Activated T-cell treated with anti-CD3 and anti-CD28 coated beads, Interleukin-2, amount 50 U/mL, for 24 hours (primary cell): ENCODE measurements around the gene TPGS1.
"Not testable (repeated sequence)": the region's sequence is repeated elsewhere in the genome, so short reads cannot be mapped to it uniquely, and the experiment has no call there.

Experiments used
- DNase-seq: peaks from one replicate; pipeline ENCODE4 v3.0.0-alpha.2; 2020
- H3K27ac Mint-ChIP-seq: 2 replicates; pipeline ENCODE4 v1.8.0; 2020; ENCODE audit warnings: mild to moderate bottlenecking, mixed read lengths
- H3K27me3 Mint-ChIP-seq: 2 replicates; pipeline ENCODE4 v1.8.0; 2020; ENCODE audit warnings: mixed read lengths
- H3K36me3 Mint-ChIP-seq: 2 replicates; pipeline ENCODE4 v1.8.0; 2020; ENCODE audit warnings: low read depth, mixed read lengths
- H3K4me1 Mint-ChIP-seq: 2 replicates; pipeline ENCODE4 v1.8.0; 2020; ENCODE audit warnings: low read depth, mixed read lengths
- H3K4me3 Mint-ChIP-seq: 2 replicates; pipeline ENCODE4 v1.8.0; 2020; ENCODE audit warnings: mild to moderate bottlenecking, moderate library complexity, mixed read lengths
- H3K9me3 Mint-ChIP-seq: 2 replicates; pipeline ENCODE4 v1.8.0; 2020; ENCODE audit warnings: mixed read lengths

The TPGS1 gene

GRCh38 chr19:469833-470232 is 37.5 kb upstream of the TPGS1 start:
- Mint-ChIP-seq H3K4me3 (no peak overlapping the region), H3K36me3 (no peaks in the 10 kb centered on the region), H3K27me3 (no peaks in the 10 kb centered on the region), H3K9me3 (no peaks in the 10 kb centered on the region), H3K27ac (no peak overlapping the region), H3K4me1 (no peaks in the 10 kb centered on the region)
- DNase-seq: no peak

GRCh38 chr19:470701-471100 is 36.6 kb upstream of the TPGS1 start:
- Mint-ChIP-seq H3K4me3 (no peak overlapping the region), H3K4me1 (no peaks in the 10 kb centered on the region), H3K9me3 (no peaks in the 10 kb centered on the region), H3K36me3 (no peaks in the 10 kb centered on the region), H3K27ac (no peak overlapping the region), H3K27me3 (no peaks in the 10 kb centered on the region)
- DNase-seq: no peak

DNA sequence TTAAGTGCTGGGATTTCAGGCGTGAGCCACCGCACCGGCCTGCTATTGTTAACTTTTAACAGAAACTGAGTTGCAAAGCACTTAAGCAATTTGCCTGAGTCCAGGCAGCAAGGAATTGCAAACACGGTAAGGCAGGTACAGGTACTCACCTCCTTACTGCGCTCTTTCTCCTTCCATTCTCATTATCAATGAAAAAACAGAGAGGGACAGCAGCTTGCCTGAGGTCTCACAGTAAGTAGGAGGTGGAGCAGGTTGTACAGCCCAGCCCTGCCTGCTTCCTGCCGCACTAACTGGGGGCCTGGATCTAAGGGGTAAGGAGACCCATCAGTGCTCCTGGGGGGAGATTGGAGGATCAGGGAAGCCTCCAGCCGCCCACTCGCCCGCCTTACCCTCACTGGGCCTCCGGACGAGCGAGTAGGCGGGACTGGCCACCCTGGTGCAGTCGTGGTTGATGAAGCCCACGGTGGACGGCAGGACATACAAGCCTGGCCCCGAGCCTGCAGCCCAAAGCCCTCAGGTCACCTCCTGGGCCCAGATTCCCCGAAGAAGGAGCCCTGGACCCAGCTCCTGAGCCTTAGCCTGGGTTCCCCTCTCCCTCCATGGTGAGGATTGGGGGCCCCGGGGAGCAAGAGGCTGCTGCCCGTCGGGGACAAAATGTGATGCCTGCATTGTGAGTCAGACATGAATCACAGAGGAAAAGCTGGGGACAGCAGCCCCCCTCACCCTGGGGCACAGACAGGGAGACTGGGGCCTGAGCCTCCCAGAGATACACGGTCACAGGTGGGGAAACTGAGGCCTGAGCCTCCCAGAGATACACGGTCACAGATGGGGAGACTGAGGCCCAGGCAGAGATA is 35.1 kb upstream of the TPGS1 start:
- no peak for DNase-seq
- no peak overlapping the region for H3K27ac Mint-ChIP-seq
- no peaks in the 10 kb centered on the region for H3K36me3 Mint-ChIP-seq
- H3K9me3 Mint-ChIP-seq: no peaks in the 10 kb centered on the region
- no peaks in the 10 kb centered on the region for H3K4me1 Mint-ChIP-seq
- no peak overlapping the region for H3K4me3 Mint-ChIP-seq
- no peaks in the 10 kb centered on the region for H3K27me3 Mint-ChIP-seq

GRCh38 chr19:474126-475078 is 32.9 kb upstream of the TPGS1 start:
- no peak overlapping the region for H3K4me3 Mint-ChIP-seq
- H3K9me3 Mint-ChIP-seq: no peaks in the 10 kb centered on the region
- no peak for DNase-seq
- H3K27me3 Mint-ChIP-seq: no peaks in the 10 kb centered on the region
- H3K4me1 Mint-ChIP-seq: no peaks in the 10 kb centered on the region
- no peaks in the 10 kb centered on the region for H3K36me3 Mint-ChIP-seq
- H3K27ac Mint-ChIP-seq: no peak overlapping the region

- no peak overlapping the region for H3K27ac Mint-ChIP-seq
- DNase-seq: no peak
- no peaks in the 10 kb centered on the region for H3K36me3 Mint-ChIP-seq
- no peaks in the 10 kb centered on the region for H3K27me3 Mint-ChIP-seq
- H3K4me3 Mint-ChIP-seq: no peak overlapping the region
- peaks cover 5% of the 10 kb centered on the region for H3K4me1 Mint-ChIP-seq
- peaks cover 6% of the 10 kb centered on the region for H3K9me3 Mint-ChIP-seq
Observed at GRCh38 chr19:475360-475759, 31.9 kb upstream of the TPGS1 start.

GRCh38 chr19:478236-478903 is 28.9 kb upstream of the TPGS1 start:
- Mint-ChIP-seq H3K27me3 (no peaks in the 10 kb centered on the region), H3K4me3 (no peak overlapping the region), H3K9me3 (peaks cover 14% of the 10 kb centered on the region), H3K4me1 (peaks cover 5% of the 10 kb centered on the region), H3K27ac (no peak overlapping the region), H3K36me3 (no peaks in the 10 kb centered on the region)
- no peak for DNase-seq

DNA sequence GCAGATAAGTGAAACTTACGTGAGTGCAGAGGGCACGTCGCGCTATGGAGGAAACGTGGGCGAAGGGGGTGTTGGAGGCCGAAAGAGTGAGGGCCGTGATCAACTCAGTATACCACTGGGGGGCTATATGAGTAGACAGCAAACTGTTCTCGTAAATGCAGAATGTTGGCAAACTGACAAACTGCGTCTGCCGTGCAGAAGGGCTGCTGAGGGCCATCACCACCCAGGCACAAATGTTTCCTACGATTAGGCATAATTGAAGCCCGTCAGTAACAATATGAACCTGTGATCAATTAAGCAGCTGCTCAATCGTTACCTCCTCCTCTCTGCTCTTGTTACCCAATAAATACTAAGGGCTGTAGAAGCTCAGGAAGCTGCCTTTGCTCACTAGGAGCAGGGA is 28.3 kb upstream of the TPGS1 start:
- peaks cover 2% of the 10 kb centered on the region for H3K27me3 Mint-ChIP-seq
- no peak for DNase-seq
- no peaks in the 10 kb centered on the region for H3K36me3 Mint-ChIP-seq
- H3K9me3 Mint-ChIP-seq: peaks cover 14% of the 10 kb centered on the region
- no peak overlapping the region for H3K4me3 Mint-ChIP-seq
- H3K4me1 Mint-ChIP-seq: peaks cover 5% of the 10 kb centered on the region
- no peak overlapping the region for H3K27ac Mint-ChIP-seq

DNA sequence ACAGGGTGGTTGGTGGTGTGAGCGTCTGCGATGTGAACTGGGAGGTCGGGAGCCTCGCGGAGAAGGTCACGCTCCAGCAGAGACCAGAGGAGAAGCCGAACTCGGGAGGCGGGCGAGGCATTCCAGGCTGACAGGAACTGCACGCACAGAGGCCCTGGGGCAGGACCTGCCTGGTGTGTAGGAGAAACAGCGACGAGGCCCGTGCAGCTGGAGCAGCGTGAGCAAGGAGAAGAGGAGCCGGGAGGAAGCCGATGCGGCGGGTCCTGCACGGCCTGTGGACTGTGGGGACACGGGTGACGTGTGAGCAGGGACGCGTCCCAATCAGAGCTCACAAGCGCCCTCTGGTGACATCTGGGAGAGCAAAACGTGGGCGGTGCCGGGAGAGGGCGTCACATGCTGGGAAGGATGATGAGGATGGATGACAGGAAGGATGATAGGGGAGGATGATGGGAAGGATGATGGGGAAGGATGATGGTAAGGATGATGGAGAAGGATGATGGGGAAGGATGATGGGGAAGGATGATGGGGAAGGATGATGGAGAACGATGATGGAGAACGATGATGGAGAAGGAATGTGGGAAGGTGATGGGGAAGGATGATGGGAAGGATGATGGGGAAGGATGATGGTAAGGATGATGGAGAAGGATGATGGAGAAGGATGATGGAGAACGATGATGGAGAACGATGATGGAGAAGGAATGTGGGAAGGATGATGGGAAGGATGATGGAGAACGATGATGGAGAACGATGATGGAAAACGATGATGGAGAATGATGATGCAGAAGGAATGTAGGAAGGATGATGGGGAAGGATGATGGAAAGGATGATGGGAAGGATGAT is 27.1 kb upstream of the TPGS1 start:
- Mint-ChIP-seq H3K27ac (peak overlapping the region; percentile 86), H3K9me3 (peaks cover 14% of the 10 kb centered on the region), H3K4me3 (peak overlapping the region; percentile 3), H3K27me3 (peaks cover 12% of the 10 kb centered on the region), H3K36me3 (no peaks in the 10 kb centered on the region), H3K4me1 (peaks cover 5% of the 10 kb centered on the region)
- DNase-seq: peak; percentile 62

GRCh38 chr19:481100-481499 is 26.2 kb upstream of the TPGS1 start:
- not testable (repeated sequence) for H3K4me1 Mint-ChIP-seq, H3K36me3 Mint-ChIP-seq, DNase-seq, H3K4me3 Mint-ChIP-seq
- H3K27me3 Mint-ChIP-seq: peaks cover 21% of the 10 kb centered on the region
- peak overlapping the region; percentile 86 for H3K27ac Mint-ChIP-seq
- H3K9me3 Mint-ChIP-seq: peaks cover 14% of the 10 kb centered on the region

DNA sequence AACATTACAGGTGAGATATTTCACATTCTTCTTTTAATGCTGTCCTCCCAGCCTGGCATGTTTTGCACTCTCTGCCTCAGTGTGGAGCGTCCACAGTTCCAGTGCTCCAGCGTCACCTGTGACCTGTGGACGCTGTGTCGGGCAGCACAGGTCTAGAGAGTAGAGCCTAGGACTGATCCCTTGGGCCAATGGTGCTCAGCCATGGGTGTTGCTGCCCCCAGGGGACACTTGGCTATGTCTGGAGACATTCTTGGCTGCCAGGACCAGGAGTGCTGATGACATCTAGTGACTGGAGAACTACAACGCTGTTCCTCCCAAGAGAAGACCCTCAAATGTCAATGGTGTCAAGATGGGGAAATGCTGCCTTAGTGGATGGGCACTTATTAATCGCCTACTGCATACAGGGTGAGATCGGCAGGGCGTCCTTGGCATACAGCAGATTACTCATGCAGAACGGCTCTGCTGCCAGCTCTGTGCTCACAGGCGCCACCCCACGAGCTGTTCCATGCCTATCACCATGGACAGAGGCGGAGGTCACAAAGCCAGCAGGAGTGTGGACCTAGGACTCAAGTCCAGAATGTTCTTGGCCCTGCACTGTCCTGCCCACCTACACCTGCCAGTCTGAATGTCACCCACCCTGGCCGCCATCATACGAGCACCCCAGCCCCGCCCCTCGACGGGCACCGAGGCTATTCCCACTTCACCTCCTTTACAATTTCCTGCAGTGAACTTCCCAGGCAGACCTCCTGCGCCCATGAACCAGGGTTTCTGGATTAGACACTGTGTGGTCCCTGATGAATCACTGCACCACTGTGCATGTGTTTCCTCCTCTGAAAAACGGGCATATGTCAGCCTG is 24.9 kb upstream of the TPGS1 start:
- peaks cover 26% of the 10 kb centered on the region for H3K27me3 Mint-ChIP-seq
- H3K9me3 Mint-ChIP-seq: peaks cover 14% of the 10 kb centered on the region
- H3K27ac Mint-ChIP-seq: no peak overlapping the region
- DNase-seq: no peak
- no peaks in the 10 kb centered on the region for H3K36me3 Mint-ChIP-seq
- peaks cover 5% of the 10 kb centered on the region for H3K4me1 Mint-ChIP-seq
- no peak overlapping the region for H3K4me3 Mint-ChIP-seq

DNA sequence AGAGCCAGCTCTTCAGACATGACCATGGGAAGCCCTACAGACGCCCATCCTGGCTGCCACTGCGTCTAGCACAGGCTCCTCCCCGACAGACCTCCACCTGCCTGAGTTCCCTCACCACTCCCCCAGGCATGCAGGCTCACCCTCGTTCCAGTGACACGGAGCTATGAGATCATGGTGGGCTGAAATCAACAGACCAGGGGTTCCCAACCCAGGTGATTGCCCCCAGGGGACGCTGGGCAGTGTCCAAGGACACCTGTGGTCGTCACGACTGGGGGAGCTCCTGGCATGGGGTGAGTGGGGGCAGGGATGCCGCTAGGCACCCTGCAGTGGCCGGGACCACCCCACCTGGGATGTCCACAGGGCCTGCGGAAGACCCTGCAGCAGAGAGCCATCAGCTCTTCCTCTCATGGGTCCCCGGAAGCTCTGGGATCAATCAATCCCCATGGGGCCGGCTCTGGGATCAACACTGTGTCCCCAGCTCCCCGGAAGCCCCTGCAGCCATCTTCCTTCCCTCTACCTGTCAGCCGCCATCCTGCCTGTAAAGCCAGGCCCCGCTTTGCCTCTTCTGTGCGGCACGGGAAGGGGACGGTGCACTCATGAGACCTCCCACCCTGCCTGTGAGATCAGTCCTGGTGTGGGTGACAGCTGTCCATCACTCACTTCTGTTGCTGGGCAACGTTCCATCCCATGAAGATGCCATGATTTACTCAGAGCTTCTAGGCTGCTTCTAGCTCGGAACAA is 23.8 kb upstream of the TPGS1 start:
- peaks cover 26% of the 10 kb centered on the region for H3K27me3 Mint-ChIP-seq

DNA sequence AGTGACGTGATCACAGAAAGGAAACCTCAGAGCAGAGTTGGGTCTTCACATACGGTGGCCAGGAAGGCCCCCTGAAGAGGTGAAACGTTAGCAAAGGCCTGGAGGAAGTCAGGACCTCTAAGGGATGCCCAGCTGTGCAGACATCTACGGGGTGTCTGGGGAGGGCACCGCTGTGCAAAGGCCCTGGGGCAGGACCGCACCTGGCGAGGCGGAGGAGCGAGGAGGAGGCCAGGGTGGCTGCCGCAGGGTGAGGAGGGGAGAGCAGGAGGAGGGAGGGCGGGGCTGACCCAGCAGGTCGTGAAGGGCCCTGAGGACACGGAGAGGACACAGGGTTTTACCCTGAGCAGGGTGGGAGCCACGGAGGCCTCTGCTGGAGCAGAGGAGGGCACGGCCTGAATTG is 22.8 kb upstream of the TPGS1 start:
- H3K27ac Mint-ChIP-seq: no peak overlapping the region

More for the DNA sequence above, 23.8 kb upstream of the TPGS1 start:
- no peak overlapping the region for H3K4me3 Mint-ChIP-seq
- H3K9me3 Mint-ChIP-seq: peaks cover 14% of the 10 kb centered on the region
- no peak overlapping the region for H3K27ac Mint-ChIP-seq
- no peak for DNase-seq
- peaks cover 8% of the 10 kb centered on the region for H3K4me1 Mint-ChIP-seq
- H3K36me3 Mint-ChIP-seq: no peaks in the 10 kb centered on the region

More for the DNA sequence above, 22.8 kb upstream of the TPGS1 start:
- no peak for DNase-seq
- peaks cover 9% of the 10 kb centered on the region for H3K4me1 Mint-ChIP-seq
- H3K36me3 Mint-ChIP-seq: no peaks in the 10 kb centered on the region
- H3K4me3 Mint-ChIP-seq: no peak overlapping the region
- H3K27me3 Mint-ChIP-seq: peaks cover 26% of the 10 kb centered on the region
- H3K9me3 Mint-ChIP-seq: peaks cover 14% of the 10 kb centered on the region
